DMS114 treated with DMSO at 0.1 percent for 48 hours (cell line): ENCODE measurements around the gene PAX6.

Experiments
- DNase-seq: peaks from one replicate; lab custom pipeline; 2025; ENCODE audit not compliant: unreplicated experiment; lab: John Stamatoyannopoulos, UW

PAX6 gene

DNA sequence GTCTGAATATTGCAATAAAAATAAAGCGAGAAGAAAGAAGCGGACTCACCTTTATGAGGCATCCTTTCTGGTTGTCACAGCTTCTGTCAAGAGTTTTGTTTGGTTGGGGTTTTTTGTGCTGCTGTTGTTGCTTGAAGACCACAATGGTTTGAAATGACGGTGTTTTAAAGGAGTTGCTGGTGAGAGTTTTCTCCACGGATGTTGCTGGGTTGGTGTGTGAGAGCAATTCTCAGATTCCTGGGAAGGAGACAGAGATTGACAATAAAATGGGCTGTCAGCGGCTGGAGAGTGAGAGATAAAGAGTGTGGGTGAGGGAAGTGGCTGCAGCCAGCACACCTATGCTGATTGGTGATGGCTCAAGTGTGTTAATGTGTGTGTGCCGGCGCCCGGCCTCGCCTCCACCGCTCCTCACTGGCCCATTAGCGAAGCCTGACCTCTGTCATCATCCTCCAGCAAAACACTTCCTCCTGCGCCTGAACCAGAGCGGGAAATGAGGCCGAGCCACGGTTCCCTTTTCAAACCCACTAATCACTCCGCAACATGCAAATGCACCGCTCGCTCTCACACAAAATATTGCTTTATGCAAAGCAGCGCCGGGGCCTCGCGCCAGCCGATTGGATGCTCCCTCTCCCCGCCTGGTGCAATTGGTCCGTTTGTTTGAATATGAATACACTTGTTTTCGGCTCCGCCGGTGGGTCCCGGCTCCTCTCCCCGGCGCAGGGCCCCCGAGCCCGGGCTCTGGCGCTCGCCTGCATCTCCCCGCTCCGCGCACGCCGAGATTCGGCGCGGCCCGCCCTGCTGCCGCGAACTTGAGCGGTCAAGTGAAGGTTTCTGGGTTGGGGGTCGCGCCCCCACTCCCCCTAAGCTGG, at the start of gene PAX6:
Gene PAX6, minus strand, starts transcription at position 544 of the 869 bp plus-strand sequence. CDS start 4,911 bp downstream, outside the sequence.
- DNase-seq, result peak; percentile 100

DNA sequence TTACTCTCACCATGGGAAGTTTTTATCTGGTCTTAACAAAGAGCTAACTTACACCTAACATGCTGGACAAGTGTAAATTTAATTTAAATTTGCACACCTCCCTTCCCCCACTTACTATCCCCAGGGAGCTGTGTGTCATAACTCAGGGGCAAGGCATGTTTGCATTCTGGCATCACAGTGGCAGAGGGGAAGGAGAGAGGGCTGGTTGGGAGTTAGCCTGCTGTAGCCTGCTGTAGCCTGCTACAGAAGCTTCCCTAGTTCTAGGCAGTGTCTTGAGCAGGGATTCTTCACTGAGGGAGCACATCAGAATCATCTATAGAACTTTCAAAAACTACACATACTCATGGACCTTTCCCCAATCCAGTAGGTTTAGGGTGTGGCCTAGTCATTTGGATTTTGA, 49.3 kb upstream of the PAX6 start:
- DNase-seq, result no peak

- DNase-seq, result no peak
These were observed 45.1 kb upstream of the PAX6 start for GRCh38 chr11:31856248-31856647.

DNA sequence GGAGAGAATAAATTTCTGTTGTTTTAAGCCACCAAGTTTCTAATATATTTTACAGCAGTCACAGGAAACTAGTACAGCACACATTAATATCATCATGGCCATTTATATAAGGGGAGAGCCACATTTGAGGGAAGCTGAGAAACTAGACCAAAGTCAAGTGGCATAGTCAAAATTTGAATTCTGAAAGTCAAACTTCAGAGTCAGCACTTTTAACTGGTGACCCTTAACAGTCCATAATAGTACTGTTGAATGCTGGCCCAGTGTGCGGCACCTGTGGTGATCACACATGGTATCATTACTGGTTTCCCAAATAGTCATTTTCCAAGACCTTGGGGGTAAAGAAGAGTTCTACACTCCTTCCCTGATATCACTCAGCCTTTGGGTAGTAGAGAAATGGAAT, 44.3 kb upstream of the PAX6 start:
- DNase-seq, result no peak

DNA sequence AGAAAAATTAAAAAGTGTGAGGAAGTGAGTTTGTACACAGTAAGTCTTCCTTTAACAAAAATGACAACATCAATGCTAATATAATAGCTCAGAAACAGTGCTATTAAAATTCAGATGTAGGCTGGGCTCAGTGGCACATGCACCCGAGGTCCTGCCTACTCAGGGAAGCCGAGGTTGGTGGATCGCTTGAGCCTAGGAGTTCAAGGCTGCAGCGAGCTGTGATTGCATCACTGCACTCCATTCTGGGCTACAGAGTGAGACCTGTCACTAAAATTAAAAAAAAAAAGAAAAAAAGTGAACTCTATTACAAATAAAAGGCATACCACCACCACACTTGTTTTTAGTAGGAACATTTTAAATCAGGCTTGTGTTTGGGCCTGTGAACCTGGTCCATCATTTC, 39.2 kb upstream of the PAX6 start:
- no peak for DNase-seq

DNA sequence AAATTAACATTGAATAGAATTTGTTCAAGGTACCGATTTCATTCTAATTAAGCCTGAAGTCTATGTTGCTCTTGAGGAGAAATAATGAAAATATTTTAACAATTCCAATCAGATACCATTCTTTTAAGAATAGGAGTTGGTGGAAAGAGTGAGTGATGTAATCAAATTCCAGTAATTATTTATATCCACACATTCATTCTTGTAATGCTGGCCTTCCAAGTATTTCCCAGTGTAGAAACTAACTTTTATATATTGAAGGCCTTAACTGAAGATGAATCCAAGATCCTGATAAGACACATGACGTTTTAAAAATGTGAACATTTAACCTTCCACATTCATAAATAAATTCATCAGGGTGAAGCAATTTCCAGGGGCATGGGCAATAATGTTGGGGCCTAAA, 36.6 kb upstream of the PAX6 start:
- DNase-seq, result no peak

- no peak for DNase-seq
These were observed 34.2 kb upstream of the PAX6 start for GRCh38 chr11:31845331-31845730.

- DNase-seq, result no peak
These were observed 33.2 kb upstream of the PAX6 start for GRCh38 chr11:31844351-31844750.

DNA sequence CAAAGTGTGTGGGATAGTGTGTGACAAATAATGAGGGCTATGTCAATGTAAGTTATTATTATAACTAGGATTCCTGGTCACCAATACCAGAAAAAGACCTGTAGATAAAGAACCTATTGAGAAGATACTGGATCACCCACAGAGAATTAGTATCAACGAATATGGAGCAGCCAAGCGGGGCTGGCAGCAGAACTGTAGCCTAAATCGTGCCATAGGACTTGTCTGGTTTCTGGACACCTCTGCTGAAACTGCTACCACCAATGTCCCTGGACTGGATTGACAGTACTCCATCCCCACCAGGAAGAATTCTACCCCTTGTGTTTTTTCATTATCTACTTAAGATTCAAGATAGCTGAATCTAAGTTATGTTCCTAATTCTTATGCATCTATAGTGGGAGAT, 30.3 kb upstream of the PAX6 start:
- DNase-seq, result no peak

- no peak for DNase-seq
These were observed 23.1 kb upstream of the PAX6 start for GRCh38 chr11:31834237-31834636.

DNA sequence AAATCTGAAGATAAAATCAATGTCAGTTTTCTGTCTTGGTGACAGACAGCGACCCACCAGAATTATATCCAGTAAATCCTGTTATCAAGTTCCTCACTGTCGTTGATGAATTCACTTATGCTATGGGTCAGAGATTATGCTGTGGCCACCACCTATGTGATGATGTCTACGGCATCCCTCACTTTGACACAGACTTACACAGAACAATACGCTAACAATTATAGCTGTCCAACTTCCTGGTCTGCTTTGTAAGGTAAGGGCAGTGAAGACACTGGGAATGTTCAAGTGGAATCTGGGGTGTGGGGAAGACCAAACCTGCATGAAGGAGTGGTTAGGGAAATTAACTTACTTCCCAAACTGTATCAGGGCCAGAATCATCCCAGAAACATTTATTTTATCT, 19.3 kb upstream of the PAX6 start:
- no peak for DNase-seq

DNA sequence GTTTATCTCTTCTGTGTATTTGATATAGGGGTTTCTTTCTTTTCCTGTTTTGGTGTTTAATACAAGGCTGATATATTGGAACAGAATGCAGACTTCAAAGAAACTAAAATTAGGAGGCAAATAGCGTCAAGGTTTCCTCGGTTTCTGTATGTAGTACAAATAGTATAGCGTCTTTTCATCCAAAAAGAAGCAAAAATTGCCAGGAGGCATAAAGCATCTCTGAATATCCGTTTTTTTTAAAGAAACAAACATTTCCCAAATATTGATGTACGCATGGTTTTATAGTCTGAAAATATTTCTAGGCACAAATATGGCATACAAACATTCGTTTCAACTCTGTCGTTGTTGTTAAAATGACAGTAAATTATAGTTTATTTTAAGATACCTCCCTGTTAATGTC, 17.1 kb upstream of the PAX6 start:
- no peak for DNase-seq

DNA sequence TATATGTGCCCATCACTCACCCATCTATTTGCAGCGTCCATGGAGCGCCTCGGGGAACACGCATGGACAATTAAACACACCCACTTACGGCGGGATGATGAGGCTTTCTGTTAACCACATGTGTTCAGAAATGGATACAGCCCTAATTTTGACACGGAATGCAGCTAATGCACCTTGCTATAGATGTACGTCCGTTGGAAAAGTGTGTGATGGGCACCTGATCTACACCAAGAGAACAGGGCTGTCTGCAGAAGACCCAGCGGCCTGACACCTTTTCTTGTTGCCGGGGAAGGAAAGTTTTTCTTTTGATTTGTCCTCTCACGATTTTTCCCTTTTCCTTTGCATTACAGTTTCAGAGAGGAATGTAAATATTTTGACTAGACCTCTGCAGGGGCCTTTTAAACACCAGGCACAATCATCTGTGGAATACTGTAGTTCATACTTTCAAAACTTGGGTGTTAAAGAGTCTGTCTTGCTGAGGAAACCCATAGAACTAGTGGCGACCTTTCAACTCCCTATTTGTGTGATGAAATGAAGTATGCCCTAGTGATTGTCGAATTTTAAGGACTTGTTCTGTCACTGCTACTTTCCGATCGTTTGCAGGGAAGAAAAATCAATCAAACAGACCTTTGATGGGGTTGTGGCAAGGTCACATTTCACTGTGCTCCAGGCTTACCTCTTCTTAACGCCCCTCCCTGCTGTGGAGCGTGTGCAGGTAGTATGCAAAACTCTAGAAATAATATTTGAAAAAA, 16.5 kb upstream of the PAX6 start:
- DNase-seq, result no peak

DNA sequence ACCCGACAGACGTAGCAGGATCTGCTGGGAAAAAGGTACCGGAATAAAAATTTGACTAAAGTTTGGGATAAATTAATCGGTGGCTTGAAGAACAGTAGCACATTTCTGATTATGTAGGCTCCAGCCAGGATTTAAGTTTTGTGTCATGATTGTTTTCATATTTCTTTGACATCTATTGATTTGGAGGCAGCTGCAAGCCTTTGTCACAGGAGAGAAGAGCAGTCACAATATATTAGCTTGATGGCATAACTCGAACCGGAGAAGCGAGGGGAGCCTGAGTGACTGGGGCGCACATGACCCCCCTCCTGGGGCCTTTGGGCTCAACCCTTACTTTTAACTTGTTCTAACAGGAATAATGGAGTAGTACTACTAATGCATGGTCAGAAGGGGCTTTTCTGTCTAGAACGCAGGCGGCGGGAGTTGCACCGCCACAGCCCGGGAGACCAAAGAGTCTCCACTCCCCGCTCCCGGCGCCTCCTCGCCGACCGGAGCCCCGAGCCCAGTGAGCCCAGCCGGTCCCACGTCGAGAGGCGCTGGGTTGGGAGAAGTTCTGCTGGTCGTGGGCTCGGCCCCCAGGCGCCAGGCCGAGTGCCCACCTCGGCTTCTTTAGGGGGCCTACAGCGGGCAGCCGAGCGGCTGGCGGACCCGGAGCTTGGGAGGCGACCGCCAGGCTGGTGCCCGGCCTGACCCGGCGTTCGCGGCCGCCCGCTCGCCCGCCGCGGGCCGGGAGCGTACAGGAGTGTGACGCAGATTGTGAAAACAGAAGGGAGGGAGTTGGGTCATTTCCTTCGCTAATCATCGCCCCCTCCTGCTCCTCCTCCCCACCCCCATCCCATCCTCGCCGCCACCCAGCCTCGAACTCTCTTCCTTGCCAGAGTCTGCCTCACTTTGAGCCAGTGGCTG, 15.7 kb upstream of the PAX6 start:
- no peak for DNase-seq

DNA sequence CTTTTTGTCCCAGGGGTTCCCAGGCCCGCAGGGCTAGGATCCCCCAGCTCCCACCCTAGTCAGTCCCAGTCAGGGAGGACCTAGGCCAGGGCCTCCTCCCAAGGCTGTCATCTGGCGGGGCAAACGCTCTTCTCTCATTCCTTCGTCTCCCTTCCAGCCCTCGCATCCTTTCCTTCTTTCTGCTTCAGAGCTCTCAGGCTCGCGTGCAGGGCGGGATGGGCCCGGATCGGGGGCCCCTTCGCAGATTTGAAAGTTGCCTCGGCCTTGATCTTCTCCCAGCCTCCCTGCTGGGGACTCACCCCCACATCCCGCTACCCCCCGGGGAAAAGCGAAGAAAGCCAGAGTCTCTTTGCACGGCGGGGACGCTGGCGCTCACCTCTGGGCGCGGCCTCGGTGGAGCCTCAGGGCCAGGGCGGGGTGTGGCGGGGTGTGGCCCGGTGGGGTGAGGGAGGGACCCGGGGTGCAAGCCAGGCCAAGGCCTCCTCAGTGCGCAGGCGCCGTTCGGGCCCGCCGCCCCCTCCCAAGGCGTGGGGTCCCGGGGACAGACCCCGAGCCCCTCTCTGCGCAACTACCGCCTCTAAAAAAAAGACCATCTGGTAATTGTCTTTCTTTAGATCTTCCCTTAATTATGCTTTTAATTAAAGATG, 14.8 kb upstream of the PAX6 start:
- DNase-seq, result no peak

- DNase-seq, result no peak
These were observed 14.0 kb upstream of the PAX6 start for GRCh38 chr11:31824879-31825837.

DNA sequence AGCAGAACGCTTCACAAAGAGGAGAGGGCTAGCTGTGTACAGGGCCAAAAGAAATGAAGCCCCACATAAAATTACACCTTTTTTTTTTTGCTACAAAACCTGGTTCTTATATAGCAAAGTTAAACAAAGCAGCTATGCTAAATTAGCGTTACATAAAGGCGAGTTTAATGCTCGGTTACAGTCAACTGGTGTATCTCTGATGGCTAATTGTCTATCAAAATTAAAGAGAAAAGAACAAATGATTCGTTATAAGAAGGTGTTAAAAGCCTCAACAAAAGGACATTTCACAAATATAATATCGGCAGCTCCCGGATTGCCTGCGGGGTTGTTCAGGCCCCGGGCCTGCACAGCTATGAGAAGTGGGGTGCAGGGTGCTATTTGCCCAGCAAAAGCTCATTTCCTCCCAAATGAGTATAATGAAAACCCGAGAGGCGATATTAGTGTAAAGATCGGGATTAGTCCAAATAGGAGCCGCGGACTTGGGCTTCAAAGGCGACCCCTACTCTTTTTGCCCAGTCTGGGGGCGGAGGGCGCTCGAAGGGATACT, 13.3 kb upstream of the PAX6 start:
- no peak for DNase-seq

DNA sequence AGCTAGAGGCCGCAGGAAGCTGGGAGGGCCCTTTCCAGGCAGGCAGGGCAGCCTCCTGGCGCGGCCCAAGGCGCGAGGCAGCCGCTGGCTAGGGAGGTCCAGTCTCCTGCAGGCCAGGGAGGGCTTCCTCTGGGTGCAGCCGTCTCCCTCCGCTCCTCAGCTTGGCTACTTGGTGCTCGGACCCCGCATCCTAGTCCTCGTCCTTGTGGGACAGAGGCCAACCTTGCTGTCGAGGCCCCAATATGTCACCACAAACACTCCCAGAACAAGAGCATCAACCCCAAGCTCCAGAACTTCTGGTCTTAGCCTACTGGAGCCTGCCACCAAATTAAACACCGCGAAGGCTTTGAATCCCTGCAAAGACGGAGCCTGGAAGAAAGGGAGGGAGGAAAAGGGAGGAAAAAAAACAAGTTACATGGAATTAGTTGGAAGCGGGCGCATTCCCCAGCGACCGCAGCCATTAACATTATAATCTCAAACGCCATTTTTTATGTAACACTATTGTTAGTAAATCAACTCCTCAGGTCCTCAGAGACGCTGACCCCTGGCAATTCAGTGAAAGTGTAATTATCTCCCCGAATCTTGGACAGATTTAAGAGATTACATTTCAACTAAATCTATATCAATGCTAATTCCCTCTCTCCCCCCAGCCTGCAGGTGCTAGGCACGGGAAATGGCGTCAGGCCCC, 12.7 kb upstream of the PAX6 start:
- DNase-seq, result no peak
